WERI-Rb-1 (cell line): ENCODE results near the gene ARSI.

Source experiments
- DNase-seq: peaks from one replicate; pipeline ENCODE4 v3.0.0-alpha.2; 2020
- H3K27ac ChIP-seq: fragments of 250-450 bp; sonication (Bioruptor Pico); 2 replicates; pipeline ENCODE4 v1.5.1; 2020; ENCODE audit warnings: mild to moderate bottlenecking, moderate library complexity
- H3K27me3 ChIP-seq: fragments of 250-450 bp; sonication (Bioruptor Pico); 2 replicates; pipeline ENCODE4 v1.5.1; 2021; ENCODE audit warnings: mild to moderate bottlenecking, low read depth, moderate library complexity; ENCODE audit not compliant: insufficient read depth, severe bottlenecking
- H3K36me3 ChIP-seq: fragments of 250-450 bp; sonication (Bioruptor Pico); 2 replicates; pipeline ENCODE4 v1.5.1; 2020; ENCODE audit warnings: mild to moderate bottlenecking, moderate library complexity
- H3K4me3 ChIP-seq: 2 replicates; pipeline ENCODE4 v1.5.1; 2011; ENCODE audit warnings: low read depth, mild to moderate bottlenecking, control low read depth, low read length
- H3K9me3 ChIP-seq: fragments of 250-450 bp; sonication (Bioruptor Pico); 2 replicates; pipeline ENCODE4 v1.5.1; 2021; ENCODE audit warnings: mild to moderate bottlenecking, moderate library complexity; ENCODE audit not compliant: severe bottlenecking
- CTCF ChIP-seq: IDR thresholded peaks from 2 replicates; pipeline ENCODE4 v1.5.1; 2011; ENCODE audit warnings: low read depth, mild to moderate bottlenecking, control low read depth, inconsistent platforms, low read length

Gene ARSI

GRCh38 chr5:150329881-150330876, 27.5 kb upstream of the ARSI start:
- H3K36me3 ChIP-seq = no peaks in the 10 kb centered on the region
- H3K27ac ChIP-seq = no peak overlapping the region
- no peak for TF ChIP-seq CTCF
- H3K4me3 ChIP-seq = no peak overlapping the region
- no peaks in the 10 kb centered on the region for H3K9me3 ChIP-seq
- no peaks in the 10 kb centered on the region for H3K27me3 ChIP-seq
- no peak for DNase-seq

- no peak for TF ChIP-seq CTCF
- no peaks in the 10 kb centered on the region for H3K36me3 ChIP-seq
- DNase-seq = no peak
- H3K27ac ChIP-seq = no peak overlapping the region
- H3K9me3 ChIP-seq = no peaks in the 10 kb centered on the region
- no peak overlapping the region for H3K4me3 ChIP-seq
- H3K27me3 ChIP-seq = no peaks in the 10 kb centered on the region
Observed at GRCh38 chr5:150329038-150329437, 26.3 kb upstream of the ARSI start.

GRCh38 chr5:150328515-150328914, 25.8 kb upstream of the ARSI start:
- no peak overlapping the region for H3K4me3 ChIP-seq
- H3K9me3 ChIP-seq = no peaks in the 10 kb centered on the region
- no peak overlapping the region for H3K27ac ChIP-seq
- H3K27me3 ChIP-seq = no peaks in the 10 kb centered on the region
- no peak for TF ChIP-seq CTCF
- no peaks in the 10 kb centered on the region for H3K36me3 ChIP-seq
- no peak for DNase-seq

GRCh38 chr5:150327139-150327538, 24.4 kb upstream of the ARSI start:
- Histone ChIP-seq H3K36me3 (no peaks in the 10 kb centered on the region), H3K4me3 (no peak overlapping the region), H3K27ac (no peak overlapping the region), H3K27me3 (no peaks in the 10 kb centered on the region), H3K9me3 (no peaks in the 10 kb centered on the region)
- no peak for DNase-seq
- TF ChIP-seq CTCF = no peak

- no peak for TF ChIP-seq CTCF
- H3K27me3 ChIP-seq = no peaks in the 10 kb centered on the region
Observed at GRCh38 chr5:150326707-150327106, 24.0 kb upstream of the ARSI start.

More at GRCh38 chr5:150326707-150327106, 24.0 kb upstream of the ARSI start:
- Histone ChIP-seq H3K4me3 (no peak overlapping the region), H3K36me3 (no peaks in the 10 kb centered on the region), H3K9me3 (no peaks in the 10 kb centered on the region), H3K27ac (no peak overlapping the region)
- DNase-seq = no peak
